ENCODE measurements around the gene PPP6R3. TPM values are rescaled to one million over a fixed set of nuclear protein-coding genes. Genes with fewer than 3 reads are reported as not detected.

The PPP6R3 gene
- total and polyA plus RNA-seq, 2 of the 8 experiments (the other 6 are each of a cell fraction or from before 2014, with no cell fraction given): 44.6 to 150 TPM

- no peak overlapping the region for H3K23ac ChIP-seq (ENCODE audit: insufficient read length)
- TF ChIP-seq TAF1 (IDR thresholded peaks at IDR 0.05; ENCODE audit: low read depth, low read length): no peak
- no peak for TF ChIP-seq RFX5 (IDR thresholded peaks at IDR 0.05; ENCODE audit: borderline replicate concordance, low read depth, low read length)
- TF ChIP-seq KDM4A (IDR thresholded peaks at IDR 0.05; ENCODE audit: low read depth, low read length, severe bottlenecking): no peak
- no peak for TF ChIP-seq NANOG (IDR thresholded peaks at IDR 0.05; ENCODE audit: insufficient read depth, low read depth, low read length, poor library complexity, severe bottlenecking)
- no peak for TF ChIP-seq SP1 (IDR thresholded peaks at IDR 0.05; ENCODE audit: low read depth, low read length)
- TF ChIP-seq EZH2 (IDR thresholded peaks at IDR 0.05; ENCODE audit: low read depth, low read length, severe bottlenecking): no peak
- TF ChIP-seq SAP30 (IDR thresholded peaks at IDR 0.05; ENCODE audit: insufficient read depth, insufficient replicate concordance, low read length): no peak
- no peak for TF ChIP-seq YY1 (IDR thresholded peaks at IDR 0.05; ENCODE audit: low read depth, low read length)
- TF ChIP-seq USF2 (IDR thresholded peaks at IDR 0.05; ENCODE audit: low read length): no peak
- TF ChIP-seq E2F6 (IDR thresholded peaks at IDR 0.05): no peak
- TF ChIP-seq NRF1 (IDR thresholded peaks at IDR 0.05; ENCODE audit: low read depth, low read length): no peak
- DNase-seq (ENCODE audit: low read depth in 1 of 2, low spot score in 2 of 2) (no peak), FAIRE-seq (no peak)
- H3K36me3 ChIP-seq (ENCODE audit: control insufficient read depth in 2 of 4, insufficient read depth in 4 of 4, low read length in 3 of 4): peaks cover 0 to 4% (median under 1%) of the 10 kb centered on the region in 4 experiments; a peak in 5 of 8 replicates
- no peak overlapping the region for H2AK5ac ChIP-seq (ENCODE audit: low read depth, low read length)
- peaks cover 48 to 63% of the 10 kb centered on the region in 2 experiments for H4K20me1 ChIP-seq (replicated peaks in 1 of 2; ENCODE audit: control insufficient read depth in 1 of 2, insufficient read depth in 2 of 2, low read length in 2 of 2)
- ChIA-PET CTCF (ENCODE audit: partially characterized antibody) (interaction anchor here (0.7 kb wide), 1 partner anchor 41 kb away, joined by 4 read pairs; no protein-coding TSS in a partner anchor), POLR2A (ENCODE audit: partially characterized antibody) (interaction anchor here (0.9 kb wide), 1 partner anchor 46 kb away, joined by 3 read pairs; no protein-coding TSS in a partner anchor)
- H3K56ac ChIP-seq (replicated peaks; ENCODE audit: insufficient read length, low read depth, low read length): no peak overlapping the region
- no peak overlapping the region for H4K91ac ChIP-seq (replicated peaks; ENCODE audit: insufficient read length, low read length)
- H3K4me3 ChIP-seq (ENCODE audit: extremely low read depth in 1 of 4, insufficient read depth in 2 of 4, low read depth in 3 of 4, low read length in 4 of 4): no peak overlapping the region
- no peak overlapping the region for H3K18ac ChIP-seq (ENCODE audit: extremely low read depth, low read length)
- H3K79me1 ChIP-seq (ENCODE audit: low read depth, low read length): peaks cover 20% of the 10 kb centered on the region
- H2BK15ac ChIP-seq (ENCODE audit: low read length): no peak overlapping the region
- H3K14ac ChIP-seq (ENCODE audit: insufficient read length): no peak overlapping the region
- H4K8ac ChIP-seq (ENCODE audit: extremely low read depth, insufficient read depth, low read length): no peak overlapping the region
- H3K4me2 ChIP-seq (ENCODE audit: insufficient read depth in 1 of 2, low read depth in 2 of 2, low read length in 2 of 2): no peak overlapping the region
- peaks cover 84 to 99% of the 10 kb centered on the region in 2 experiments for H3K79me2 ChIP-seq (ENCODE audit: control insufficient read depth in 1 of 2, insufficient read depth in 2 of 2, low read length in 2 of 2)
- H2BK5ac ChIP-seq (ENCODE audit: low read depth, low read length): no peak overlapping the region
- no peak overlapping the region for H2BK12ac ChIP-seq (ENCODE audit: low read depth, low read length)
- H3K4me1 ChIP-seq (replicated peaks in 1 of 4; ENCODE audit: control insufficient read depth in 3 of 4, insufficient read depth in 4 of 4, low read length in 3 of 4): peaks cover 4 to 13% (median 7%) of the 10 kb centered on the region in 4 experiments
- 89% methylated on average over 3 of the region's 3 CpGs; no CpG with 5 or more reads in 1 of the 2 experiments for WGBS, 2 experiments (ENCODE audit: extremely low coverage in 1 of 2, insufficient coverage in 1 of 2, insufficient read length in 1 of 2, insufficient replicate concordance in 2 of 2, low coverage in 1 of 2, low lambda C conversion rate in 2 of 2, missing lambda C conversion rate in 1 of 2)
- no peak overlapping the region for H3K27ac ChIP-seq (ENCODE audit: low read depth, low read length)
- no peak overlapping the region for H2BK20ac ChIP-seq (ENCODE audit: low read length)
- no peaks in the 10 kb centered on the region for H3K27me3 ChIP-seq (replicated peaks in 1 of 4; ENCODE audit: control insufficient read depth in 3 of 4, extremely low read depth in 1 of 4, insufficient read depth in 3 of 4, low read length in 3 of 4)
- H2AFZ ChIP-seq (ENCODE audit: low read length): no peak overlapping the region
- H3K9ac ChIP-seq (replicated peaks in 1 of 4; ENCODE audit: extremely low read depth in 1 of 4, low read depth in 3 of 4, low read length in 3 of 4): no peak overlapping the region; a peak in 1 of 7 replicates
- H3K9me3 ChIP-seq (ENCODE audit: insufficient read depth in 2 of 2, low read depth in 1 of 2, low read length in 1 of 2): no peaks in the 10 kb centered on the region
- no peak overlapping the region for H4K5ac ChIP-seq (ENCODE audit: insufficient read length, low read depth, low read length)
- no peak overlapping the region for H3K4ac ChIP-seq (replicated peaks; ENCODE audit: insufficient read length, low read depth, low read length)
- H2BK120ac ChIP-seq (replicated peaks; ENCODE audit: low read depth, low read length): no peak overlapping the region
- H3K23me2 ChIP-seq (ENCODE audit: low read depth, low read length): 0 out of 2 replicates have a peak, but pooled peaks cover 3% of the 10 kb centered on the region
Observed at GRCh38 chr11:68468217-68468828, 7.8 kb downstream of the PPP6R3 start.
